ENCODE results near the gene DISC1.

DISC1 gene

DNA sequence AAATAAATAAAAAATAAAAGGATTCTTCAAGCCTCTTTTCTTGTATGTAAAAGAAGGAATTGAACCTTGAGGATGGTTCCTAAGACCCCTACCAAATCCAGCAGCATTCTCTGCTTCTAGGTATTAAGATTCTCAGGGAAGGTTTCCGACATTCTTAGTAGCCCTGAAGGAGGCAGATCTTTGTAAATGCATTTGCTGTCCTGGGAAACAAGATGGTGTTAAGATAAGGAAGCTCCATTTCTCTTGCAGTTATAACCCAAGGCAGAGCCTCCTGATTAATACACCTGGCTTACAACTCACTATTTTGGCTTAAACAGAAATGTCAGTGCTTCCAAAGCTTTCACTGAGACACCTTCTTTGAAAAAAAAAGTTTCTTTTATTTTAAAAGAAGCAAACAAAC, 393.8 kb downstream of the DISC1 start:
- DNase-seq = no peak

DNA sequence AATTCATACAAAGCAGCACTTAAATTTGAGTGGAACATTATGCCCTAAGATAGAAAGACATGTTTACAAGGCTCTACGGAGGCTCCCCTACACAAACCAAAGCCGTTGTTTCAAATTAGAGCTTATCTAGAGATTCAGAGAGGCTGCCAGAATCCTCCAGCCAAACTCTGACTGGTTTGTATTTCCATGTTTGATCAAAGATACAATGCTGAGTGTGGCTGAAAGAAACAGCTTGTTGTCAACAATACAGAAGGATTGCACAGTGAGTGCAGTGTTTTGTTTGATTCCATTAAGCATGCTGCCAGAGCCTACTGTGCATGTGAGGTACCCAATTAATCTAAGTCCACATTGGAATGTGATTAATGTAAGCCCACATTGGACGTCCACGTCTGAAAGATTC, 402.7 kb downstream of the DISC1 start:
- no peak for DNase-seq

GRCh38 chr1:232031156-232031555, 404.6 kb downstream of the DISC1 start:
- no peak for DNase-seq

DNA sequence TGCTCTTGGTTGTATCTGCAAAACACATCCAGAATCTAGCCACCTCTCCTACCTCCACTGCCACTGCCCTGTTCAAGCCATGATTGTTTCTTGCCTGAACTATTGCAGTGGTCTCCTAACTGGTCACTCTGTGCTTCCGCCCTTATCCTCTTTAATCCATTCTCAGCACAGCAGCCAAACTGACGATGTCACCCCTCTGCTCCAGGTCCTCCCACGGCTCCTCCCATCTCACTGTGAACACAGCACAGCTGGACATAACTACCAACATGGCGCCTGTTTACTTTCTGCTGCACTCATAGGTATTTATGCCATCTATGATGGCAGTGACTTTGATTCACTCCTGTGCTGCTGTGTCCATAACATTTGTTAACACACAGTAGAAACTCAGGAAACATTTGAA, 406.7 kb downstream of the DISC1 start:
- no peak for DNase-seq

DNA sequence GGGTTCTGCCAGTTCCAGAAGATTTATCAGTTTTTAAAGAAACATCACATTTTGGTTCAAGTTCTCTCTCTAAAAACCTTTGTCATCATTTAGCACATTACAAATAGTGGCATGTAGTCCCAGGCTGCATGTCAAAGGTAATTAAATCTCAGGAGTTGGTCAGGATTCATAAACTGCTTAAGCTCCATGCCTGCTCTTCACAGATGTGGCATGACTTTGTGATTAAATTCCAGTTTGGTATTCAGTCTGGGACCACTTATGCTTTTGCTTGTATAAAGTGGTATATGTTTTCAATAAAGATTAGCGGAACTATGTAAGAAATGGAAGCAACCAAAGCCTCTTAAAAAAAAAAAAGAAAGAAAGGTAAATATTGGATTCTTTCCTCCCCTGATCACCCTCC, 408.0 kb downstream of the DISC1 start:
- no peak for DNase-seq

- no peak for DNase-seq
These were observed 409.8 kb downstream of the DISC1 start for GRCh38 chr1:232036181-232036933.

- no peak for DNase-seq
These were observed 411.3 kb downstream of the DISC1 start for GRCh38 chr1:232037774-232038388.

DNA sequence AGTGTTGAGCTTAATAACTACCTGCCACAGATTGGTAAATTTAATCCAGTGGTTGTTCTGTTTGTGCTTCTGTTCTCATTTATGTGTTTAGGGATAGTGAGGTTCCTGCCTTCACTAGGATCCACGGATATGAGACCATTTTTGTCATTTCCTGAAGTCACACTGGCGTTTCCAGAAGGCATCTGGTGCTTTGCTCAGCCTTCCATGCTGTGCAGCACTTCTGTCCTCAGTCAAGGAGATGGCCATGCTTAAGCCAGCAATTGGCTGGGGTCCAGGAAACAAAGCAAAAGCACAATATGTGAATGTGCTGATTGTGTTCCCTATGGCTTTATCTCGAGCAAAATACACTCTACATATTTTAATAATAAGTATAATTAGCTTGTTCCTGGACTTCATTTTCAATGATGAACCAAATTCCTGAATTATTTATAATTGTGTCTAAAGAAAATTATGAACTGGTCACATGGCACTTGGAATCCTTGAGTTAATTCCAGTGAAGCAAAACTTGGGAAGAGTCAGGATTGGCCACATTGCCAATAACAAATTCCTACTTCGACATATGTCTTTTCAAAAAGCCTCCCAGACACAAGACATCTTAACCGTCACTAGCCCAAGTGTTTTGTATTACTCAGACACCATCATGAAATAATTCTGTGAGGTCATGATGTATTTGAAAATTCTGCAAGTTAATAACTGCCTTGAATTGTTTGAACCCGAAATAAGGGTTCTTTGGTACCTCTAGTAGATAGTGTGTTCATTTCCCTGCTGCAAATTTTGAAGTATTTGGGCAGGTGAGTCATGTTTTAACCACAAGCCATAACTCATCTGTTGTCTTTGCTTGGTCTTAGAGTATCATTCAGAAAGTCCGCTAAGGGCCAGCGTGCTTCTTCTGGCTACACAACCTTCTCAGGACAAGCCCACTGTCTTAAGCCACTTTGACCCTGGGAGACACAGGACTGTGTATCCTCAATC, 412.4 kb downstream of the DISC1 start:
- DNase-seq = no peak

DNA sequence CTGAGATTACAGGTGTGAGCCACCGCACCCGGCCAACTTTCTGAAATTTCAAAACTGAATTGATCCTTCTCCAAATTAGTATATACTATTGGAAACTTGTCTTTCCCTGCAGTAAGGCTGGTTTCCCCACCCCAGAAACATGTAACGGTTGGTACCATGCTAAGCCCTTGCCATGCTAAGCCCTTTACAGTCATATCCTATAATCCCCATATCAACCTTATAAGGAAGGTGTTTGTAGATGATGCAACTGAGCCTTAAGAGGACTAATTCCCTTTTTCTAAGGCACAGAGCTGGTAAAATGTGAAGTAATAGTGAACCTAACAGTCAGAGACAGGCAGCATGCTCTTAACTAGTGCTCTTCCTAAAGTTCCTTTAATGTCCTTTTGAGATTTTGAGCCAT, 413.7 kb downstream of the DISC1 start:
- DNase-seq = no peak

DNA sequence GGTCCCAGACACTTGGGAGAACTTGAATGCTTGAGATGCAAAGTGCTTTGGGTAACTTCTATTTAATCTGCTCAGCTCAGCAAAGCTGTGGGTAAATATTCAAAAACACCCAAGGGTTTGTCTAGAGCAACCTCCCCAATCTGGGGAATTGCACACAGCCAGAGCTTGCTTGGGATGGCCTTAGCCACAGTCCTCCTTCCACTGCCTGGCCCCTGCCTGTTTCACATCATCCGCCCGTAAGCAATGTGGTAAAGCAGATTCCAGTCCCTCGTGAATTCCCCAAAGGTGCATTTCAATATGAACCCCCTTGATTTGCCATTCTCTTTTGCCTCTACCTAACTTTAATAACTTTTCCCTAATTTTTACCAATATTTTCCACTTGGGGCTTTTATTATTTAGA, 418.1 kb downstream of the DISC1 start:
- DNase-seq = no peak

DNA sequence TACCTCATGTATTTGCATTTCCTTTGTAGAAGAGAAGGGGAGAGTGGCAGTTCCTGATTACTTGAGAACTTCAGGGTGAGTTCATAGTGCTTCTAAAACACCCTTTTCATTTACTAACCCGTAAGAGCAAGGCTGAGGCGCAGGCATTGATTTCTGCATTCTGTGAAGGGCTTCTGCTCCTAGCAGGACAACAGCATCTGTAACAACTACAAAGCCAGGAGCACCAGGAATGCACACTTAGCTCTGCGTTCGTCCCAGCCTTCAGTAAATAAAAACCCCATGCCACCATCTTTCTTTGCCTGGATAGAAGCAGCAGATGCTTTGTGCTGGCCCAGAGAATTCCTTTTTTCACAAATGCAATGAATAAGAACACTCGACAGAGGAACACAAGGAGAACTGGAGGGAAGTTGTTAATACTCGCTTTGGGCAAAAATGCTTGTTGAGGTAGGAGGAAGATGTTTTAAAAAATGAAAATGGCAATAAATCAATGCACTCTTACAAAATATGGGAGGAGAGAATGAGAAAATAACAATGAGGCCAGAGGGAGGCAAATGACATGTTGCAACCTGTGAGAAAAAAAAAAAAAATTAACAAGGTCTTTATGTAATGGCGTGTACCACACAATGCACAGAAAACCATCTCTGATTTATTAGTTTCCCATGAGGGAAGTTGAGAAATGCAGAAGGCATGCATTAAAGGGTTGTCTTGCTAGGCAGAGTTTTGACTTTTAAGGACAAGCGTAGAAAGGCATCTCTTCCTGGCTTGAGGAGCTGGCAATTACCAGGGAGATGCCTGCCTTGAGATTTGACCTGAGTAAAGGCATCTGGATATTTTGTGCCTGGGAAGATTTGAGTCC, 418.8 kb downstream of the DISC1 start:
- DNase-seq = no peak

GRCh38 chr1:232046451-232047306, 420.1 kb downstream of the DISC1 start:
- no peak for DNase-seq

- no peak for DNase-seq
These were observed 420.9 kb downstream of the DISC1 start for GRCh38 chr1:232047473-232047872.

DNA sequence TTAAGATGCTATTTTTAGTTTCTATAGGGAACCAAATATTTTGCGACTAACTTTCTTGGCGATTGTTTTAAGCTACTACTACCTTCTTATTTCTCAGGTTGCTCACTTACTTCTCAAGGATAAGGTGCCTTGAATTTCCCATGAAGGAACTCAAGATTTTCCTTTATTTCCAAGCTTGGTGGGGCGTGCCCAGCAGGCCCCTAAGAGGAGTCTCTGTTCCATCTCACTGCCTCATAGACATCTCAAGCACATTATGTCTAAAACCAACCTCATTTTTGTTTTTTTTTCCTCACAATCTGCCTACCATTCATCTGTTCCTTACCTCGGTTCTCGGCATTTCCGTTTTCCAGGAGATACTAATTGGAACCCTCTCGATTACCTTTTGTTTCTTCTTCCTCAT, 421.9 kb downstream of the DISC1 start:
- no peak for DNase-seq

DNA sequence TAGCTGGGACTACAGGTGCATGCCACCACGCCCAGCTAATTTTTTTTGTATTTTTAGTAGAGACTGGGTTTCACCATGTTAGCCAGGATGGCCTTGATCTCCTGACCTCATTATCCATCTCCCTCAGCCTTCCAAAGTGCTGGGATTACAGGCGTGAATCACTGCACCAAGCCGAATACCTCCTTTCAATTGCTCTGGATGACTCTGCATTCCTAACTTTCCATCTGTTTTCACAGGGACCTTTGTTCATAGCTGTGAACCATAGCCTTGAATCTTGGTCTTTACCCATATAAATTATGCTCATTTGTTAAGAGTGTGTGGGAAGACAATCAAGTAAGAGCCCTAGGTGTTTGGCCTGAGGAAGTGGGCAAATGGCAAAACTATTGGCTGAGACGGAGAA, 422.7 kb downstream of the DISC1 start:
- no peak for DNase-seq

DNA sequence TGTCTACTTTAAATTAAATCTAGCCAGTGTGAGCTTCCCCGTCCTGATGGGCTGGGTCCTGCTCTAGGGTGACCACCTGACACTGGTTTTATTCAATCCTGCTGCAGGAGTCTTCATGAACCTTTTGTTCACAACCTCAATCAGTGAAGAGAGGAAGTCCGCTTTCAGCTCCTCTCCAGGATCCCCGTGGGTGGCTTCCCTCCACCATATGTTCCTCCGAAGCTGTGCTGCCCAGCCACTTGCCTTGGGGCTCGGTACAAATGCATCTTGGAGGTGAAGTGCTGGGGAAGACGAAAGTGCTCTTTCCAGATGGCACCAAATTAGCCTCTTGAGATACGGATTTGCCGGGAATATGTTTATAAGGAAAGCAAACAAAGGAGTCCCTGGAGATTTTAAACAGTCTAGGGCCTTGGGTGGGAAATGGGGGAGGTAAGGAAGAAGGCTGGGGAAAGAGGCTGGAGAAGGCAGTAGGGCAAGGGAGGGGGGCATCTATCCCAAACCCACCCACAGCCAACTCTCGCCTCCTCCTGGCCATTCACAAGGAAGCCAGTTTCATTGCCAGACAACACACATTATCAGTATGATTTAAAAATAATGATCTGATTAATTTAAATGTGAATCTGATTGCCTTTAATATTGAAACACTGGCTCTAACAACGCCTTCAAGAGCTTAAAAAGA, 430.8 kb downstream of the DISC1 start:
- no peak for DNase-seq

DNA sequence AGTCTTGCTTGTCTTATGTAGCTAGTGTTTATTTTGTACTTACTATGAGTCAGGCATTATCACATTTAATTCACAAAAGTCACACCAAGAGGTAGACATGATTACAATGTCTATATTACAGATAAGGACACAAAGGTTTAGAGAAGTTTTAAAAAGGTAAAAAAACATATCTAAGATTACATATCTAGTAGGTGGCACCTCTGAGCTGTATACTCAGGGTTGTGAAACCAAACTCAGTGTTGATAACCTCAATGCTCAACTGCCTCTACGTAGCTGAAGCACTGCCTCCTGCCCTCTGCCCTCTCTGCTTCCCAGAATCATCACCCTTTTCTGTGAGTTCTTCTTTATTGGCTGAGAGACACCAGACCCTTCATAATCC, 431.3 kb downstream of the DISC1 start:
- no peak for DNase-seq

- DNase-seq = no peak
These were observed 433.3 kb downstream of the DISC1 start for GRCh38 chr1:232059726-232060374.

- DNase-seq = no peak
These were observed 436.4 kb downstream of the DISC1 start for GRCh38 chr1:232062967-232063366.

DNA sequence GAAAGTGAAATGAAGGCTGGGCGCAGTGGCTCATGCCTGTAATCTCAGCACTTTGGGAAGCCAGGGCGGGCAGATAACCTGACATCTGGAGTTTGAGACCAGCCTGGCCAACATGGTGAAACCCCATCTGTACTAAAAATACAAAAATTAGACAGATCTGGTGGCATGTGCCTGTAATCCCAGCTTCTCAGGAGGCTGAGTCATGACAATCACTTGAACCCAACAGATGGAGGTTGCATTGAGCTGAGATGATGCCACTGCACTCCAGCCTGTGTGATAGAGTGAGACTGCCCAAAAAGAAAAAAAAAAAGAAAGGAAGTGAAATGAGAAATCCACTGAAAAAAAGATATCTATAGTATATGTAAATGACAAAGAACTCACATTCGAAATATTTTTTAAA, 439.9 kb downstream of the DISC1 start:
- DNase-seq = no peak

- DNase-seq = no peak
These were observed 447.7 kb downstream of the DISC1 start for GRCh38 chr1:232074265-232074664.
